ENCODE results near the gene NEUROG1.

The NEUROG1 gene

GRCh38 chr5:135543485-135544304, 7.9 kb upstream of the NEUROG1 start:
- no peaks in the 10 kb centered on the region for H3F3A ChIP-seq (ENCODE audit: low read depth)
- H3K4me3 ChIP-seq (ENCODE audit: low read length, poor library complexity, severe bottlenecking), result no peak overlapping the region
- H3K9me2 ChIP-seq (replicated peaks; ENCODE audit: low read depth, low read length), result no peaks in the 10 kb centered on the region
- H4K20me1 ChIP-seq (ENCODE audit: insufficient read depth, low read length, poor library complexity, severe bottlenecking), result no peaks in the 10 kb centered on the region
- no peak overlapping the region for H2AFZ ChIP-seq (ENCODE audit: low read length)
- TF ChIP-seq CTCF (conservative IDR thresholded peaks at IDR 0.05; ENCODE audit: low read length), result no peak
- no peak for TF ChIP-seq EZH2phosphoT487 (IDR thresholded peaks at IDR 0.05; ENCODE audit: borderline replicate concordance)
- no peaks in the 10 kb centered on the region for H3K9me3 ChIP-seq (ENCODE audit: insufficient read depth, low read depth, low read length)
- no peaks in the 10 kb centered on the region for H3K79me2 ChIP-seq (ENCODE audit: insufficient read depth, low read length)
- no peak overlapping the region for H3K4me2 ChIP-seq (ENCODE audit: low read depth, low read length, poor library complexity, severe bottlenecking)
- H3K4me1 ChIP-seq (ENCODE audit: insufficient read depth, low read length, poor library complexity, severe bottlenecking), result no peaks in the 10 kb centered on the region
- no peaks in the 10 kb centered on the region for H3K27me3 ChIP-seq (ENCODE audit: insufficient read depth, low read length, poor library complexity, severe bottlenecking)
- H3K36me3 ChIP-seq (ENCODE audit: insufficient read depth, low read length), result no peaks in the 10 kb centered on the region
- H3K9ac ChIP-seq (ENCODE audit: low read depth, low read length, poor library complexity, severe bottlenecking), result no peak overlapping the region

DNA sequence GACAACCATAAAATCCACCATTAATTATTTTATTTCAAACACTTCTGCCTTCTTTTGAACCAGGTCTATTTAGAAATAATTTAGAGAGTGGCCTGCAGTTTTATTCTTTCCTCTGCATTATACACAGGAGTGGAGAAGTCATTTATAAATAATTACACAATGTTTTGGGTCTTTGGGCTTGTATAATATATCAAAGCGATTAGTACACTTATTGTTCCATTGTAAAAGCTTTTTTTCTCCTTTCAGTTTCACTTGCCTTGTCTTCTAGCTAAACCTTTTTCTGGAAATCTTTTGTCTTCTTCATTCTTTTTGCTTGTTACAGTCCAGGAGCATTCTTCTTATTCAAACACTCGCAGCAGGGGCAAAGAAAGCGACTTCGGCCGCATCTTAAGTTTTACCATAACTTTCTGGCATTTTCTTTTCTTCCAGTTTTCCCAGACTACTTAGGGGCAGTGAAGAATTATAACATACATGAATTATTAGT, 7.3 kb upstream of the NEUROG1 start:
- H3K79me2 ChIP-seq (ENCODE audit: insufficient read depth, low read length), result no peaks in the 10 kb centered on the region
- H3K9me2 ChIP-seq (replicated peaks; ENCODE audit: low read depth, low read length), result no peaks in the 10 kb centered on the region
- H3K9me3 ChIP-seq (ENCODE audit: insufficient read depth, low read depth, low read length), result no peaks in the 10 kb centered on the region
- H3K4me2 ChIP-seq (ENCODE audit: low read depth, low read length, poor library complexity, severe bottlenecking), result no peak overlapping the region
- H2AFZ ChIP-seq (ENCODE audit: low read length), result no peak overlapping the region
- no peaks in the 10 kb centered on the region for H3K36me3 ChIP-seq (ENCODE audit: insufficient read depth, low read length)
- H3K9ac ChIP-seq (ENCODE audit: low read depth, low read length, poor library complexity, severe bottlenecking), result no peak overlapping the region
- H4K20me1 ChIP-seq (ENCODE audit: insufficient read depth, low read length, poor library complexity, severe bottlenecking), result no peaks in the 10 kb centered on the region
- H3K4me3 ChIP-seq (ENCODE audit: low read length, poor library complexity, severe bottlenecking), result no peak overlapping the region
- H3K4me1 ChIP-seq (ENCODE audit: insufficient read depth, low read length, poor library complexity, severe bottlenecking), result no peaks in the 10 kb centered on the region
- H3F3A ChIP-seq (ENCODE audit: low read depth), result no peaks in the 10 kb centered on the region
- TF ChIP-seq EZH2phosphoT487 (IDR thresholded peaks at IDR 0.05; ENCODE audit: borderline replicate concordance), result no peak
- TF ChIP-seq CTCF (conservative IDR thresholded peaks at IDR 0.05; ENCODE audit: low read length), result no peak
- H3K27me3 ChIP-seq (ENCODE audit: insufficient read depth, low read length, poor library complexity, severe bottlenecking), result no peaks in the 10 kb centered on the region

GRCh38 chr5:135541807-135542502, 6.2 kb upstream of the NEUROG1 start:
- no peak overlapping the region for H2AFZ ChIP-seq (ENCODE audit: low read length)
- no peaks in the 10 kb centered on the region for H3K27me3 ChIP-seq (ENCODE audit: insufficient read depth, low read length, poor library complexity, severe bottlenecking)
- no peaks in the 10 kb centered on the region for H4K20me1 ChIP-seq (ENCODE audit: insufficient read depth, low read length, poor library complexity, severe bottlenecking)
- H3K9me2 ChIP-seq (replicated peaks; ENCODE audit: low read depth, low read length), result no peaks in the 10 kb centered on the region
- H3K9me3 ChIP-seq (ENCODE audit: insufficient read depth, low read depth, low read length), result no peaks in the 10 kb centered on the region
- TF ChIP-seq EZH2phosphoT487 (IDR thresholded peaks at IDR 0.05; ENCODE audit: borderline replicate concordance), result no peak
- TF ChIP-seq CTCF (conservative IDR thresholded peaks at IDR 0.05; ENCODE audit: low read length), result no peak
- no peak overlapping the region for H3K4me3 ChIP-seq (ENCODE audit: low read length, poor library complexity, severe bottlenecking)
- no peaks in the 10 kb centered on the region for H3K36me3 ChIP-seq (ENCODE audit: insufficient read depth, low read length)
- H3K79me2 ChIP-seq (ENCODE audit: insufficient read depth, low read length), result no peaks in the 10 kb centered on the region
- H3K4me1 ChIP-seq (ENCODE audit: insufficient read depth, low read length, poor library complexity, severe bottlenecking), result no peaks in the 10 kb centered on the region
- no peaks in the 10 kb centered on the region for H3F3A ChIP-seq (ENCODE audit: low read depth)
- no peak overlapping the region for H3K4me2 ChIP-seq (ENCODE audit: low read depth, low read length, poor library complexity, severe bottlenecking)
- no peak overlapping the region for H3K9ac ChIP-seq (ENCODE audit: low read depth, low read length, poor library complexity, severe bottlenecking)

Measured in Loucy (cell line).